GM12878 (cell line): ENCODE results near the gene CYB5R3.

Experiments
- ATF3 ChIP-seq: IDR thresholded peaks from 2 replicates; pipeline ENCODE4 v1.6.1; 2011; ENCODE audit warnings: low read depth, mild to moderate bottlenecking, low read length, moderate library complexity, borderline replicate concordance; ENCODE audit errors: extremely low read depth
- IRF4 ChIP-seq: IDR thresholded peaks from 2 replicates; pipeline ENCODE4 v1.6.1; 2011; ENCODE audit warnings: low read depth, low read length
- MEF2A ChIP-seq: IDR thresholded peaks from 2 replicates; pipeline ENCODE4 v1.6.1; 2011; ENCODE audit warnings: low read depth, mild to moderate bottlenecking, low read length, moderate library complexity; ENCODE audit not compliant: insufficient read depth
- NRF1 ChIP-seq: conservative IDR thresholded peaks from 2 replicates; pipeline ENCODE4 v1.6.1; 2011; ENCODE audit warnings: mild to moderate bottlenecking, low read depth, low read length, improper control_type of control experiment
- POLR2A ChIP-seq: IDR thresholded peaks from 2 replicates; pipeline ENCODE4 v1.6.1; 2011; ENCODE audit warnings: low read depth, mild to moderate bottlenecking, low read length
- TBL1XR1 ChIP-seq: IDR thresholded peaks from 2 replicates; pipeline ENCODE4 v1.6.1; 2012; ENCODE audit warnings: low read depth, low read length, improper control_type of control experiment
- ZBED1 ChIP-seq: IDR thresholded peaks from 2 replicates; pipeline ENCODE4 v1.6.1; 2016; ENCODE audit warnings: borderline replicate concordance
- ZBTB40 ChIP-seq: fragments of 450-650 bp; IDR thresholded peaks from 2 replicates; pipeline ENCODE4 v1.6.1; 2016; ENCODE audit warnings: mild to moderate bottlenecking, moderate library complexity, borderline replicate concordance

DNA sequence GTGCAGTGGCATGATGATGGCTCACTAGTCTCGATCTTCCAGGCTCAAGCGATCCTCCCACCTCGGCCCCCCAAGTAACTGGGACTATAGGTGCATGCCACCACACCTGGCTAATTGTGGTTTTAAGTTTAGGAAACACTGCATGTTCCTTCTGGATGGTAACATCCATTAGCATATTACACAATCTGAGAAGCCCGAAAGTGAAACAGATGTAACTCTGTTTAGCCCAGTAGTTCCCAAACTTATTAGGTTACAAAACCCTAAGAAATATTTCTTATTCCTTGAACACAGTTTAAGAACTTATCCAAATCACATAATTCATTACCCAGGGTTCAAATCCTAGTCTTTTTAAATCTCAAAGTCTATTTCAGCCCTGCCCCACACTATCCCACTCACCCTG, 62.8 kb downstream of the CYB5R3 start:
- no peak for TF ChIP-seq MEF2A
- no peak for TF ChIP-seq ATF3
- no peak for TF ChIP-seq IRF4
- no peak for TF ChIP-seq ZBTB40
- TF ChIP-seq ZBED1, result no peak
- TF ChIP-seq POLR2A, result no peak
- TF ChIP-seq NRF1, result no peak
- no peak for TF ChIP-seq TBL1XR1
